DND-41 (cell line): ENCODE data around the gene TMEM270.

ENCODE experiments used
- ATAC-seq: fragments of 200-7000 bp; cut with Tn5 transposase; 3 replicates; pipeline ENCODE4 v1.9.1; 2021; ENCODE audit warnings: low read depth; ENCODE audit not compliant: insufficient read depth
- DNase-seq: peaks from one replicate; pipeline ENCODE4 v3.0.0-alpha.2; 2020
- H2AFZ ChIP-seq: 2 replicates; pipeline ENCODE4 v1.6.0; 2012; ENCODE audit warnings: low read depth, low read length
- H3K27ac ChIP-seq: 2 replicates; pipeline ENCODE4 v1.5.1; 2012; ENCODE audit warnings: low read length, inconsistent platforms
- H3K27me3 ChIP-seq: fragments of 200-600 bp; sonication (generic); 2 replicates; pipeline ENCODE4 v1.6.0; 2012; ENCODE audit warnings: low read length, mild to moderate bottlenecking, inconsistent platforms; ENCODE audit not compliant: insufficient read depth, poor library complexity
- H3K36me3 ChIP-seq: 2 replicates; pipeline ENCODE4 v1.5.1; 2012; ENCODE audit warnings: low read length, inconsistent platforms; ENCODE audit not compliant: insufficient read depth
- H3K4me1 ChIP-seq: 2 replicates; pipeline ENCODE4 v1.5.1; 2012; ENCODE audit warnings: mild to moderate bottlenecking, low read length; ENCODE audit not compliant: insufficient read depth
- H3K4me2 ChIP-seq: 2 replicates; pipeline ENCODE4 v1.6.0; 2012; ENCODE audit warnings: mild to moderate bottlenecking, moderate library complexity, low read length, inconsistent platforms; ENCODE audit not compliant: insufficient read depth
- H3K4me3 ChIP-seq, 2 experiments: fragments of 200-600 bp in 1 of 2; shearing (Covaris generic) in 1 of 2; 2 replicates each; pipeline ENCODE4 v1.5.1; 2012 to 2016; ENCODE audit warnings: inconsistent platforms in 2 of 2, low read length in 2 of 2, mild to moderate bottlenecking in 2 of 2, low read depth in 1 of 2, moderate library complexity in 1 of 2
- H3K79me2 ChIP-seq: 2 replicates; pipeline ENCODE4 v1.6.0; 2012; ENCODE audit warnings: low read length, inconsistent platforms; ENCODE audit not compliant: insufficient read depth
- H3K9ac ChIP-seq: 2 replicates; pipeline ENCODE4 v1.6.0; 2012; ENCODE audit warnings: low read depth, mild to moderate bottlenecking, inconsistent platforms, low read length, moderate library complexity
- H3K9me3 ChIP-seq: 2 replicates; pipeline ENCODE4 v1.5.1; 2012; ENCODE audit warnings: low read length, moderate library complexity, mild to moderate bottlenecking, inconsistent platforms; ENCODE audit not compliant: insufficient read depth, severe bottlenecking
- H4K20me1 ChIP-seq: 2 replicates; pipeline ENCODE4 v1.6.0; 2012; ENCODE audit warnings: low read length; ENCODE audit not compliant: insufficient read depth
- EZH2 ChIP-seq: IDR thresholded peaks from 3 replicates; pipeline ENCODE4 v1.6.1; 2012; ENCODE audit warnings: borderline replicate concordance, low read depth, mild to moderate bottlenecking, moderate library complexity, low read length, inconsistent platforms; ENCODE audit not compliant: severe bottlenecking
- TF ChIP-seq, protein P1 (sequence below): IDR thresholded peaks from 2 replicates; pipeline ENCODE4 v1.5.1; 2012; ENCODE audit warnings: borderline replicate concordance, low read length, moderate library complexity, mild to moderate bottlenecking; ENCODE audit not compliant: poor library complexity, severe bottlenecking; ENCODE audit errors: extremely low read depth

The TMEM270 gene

DNA sequence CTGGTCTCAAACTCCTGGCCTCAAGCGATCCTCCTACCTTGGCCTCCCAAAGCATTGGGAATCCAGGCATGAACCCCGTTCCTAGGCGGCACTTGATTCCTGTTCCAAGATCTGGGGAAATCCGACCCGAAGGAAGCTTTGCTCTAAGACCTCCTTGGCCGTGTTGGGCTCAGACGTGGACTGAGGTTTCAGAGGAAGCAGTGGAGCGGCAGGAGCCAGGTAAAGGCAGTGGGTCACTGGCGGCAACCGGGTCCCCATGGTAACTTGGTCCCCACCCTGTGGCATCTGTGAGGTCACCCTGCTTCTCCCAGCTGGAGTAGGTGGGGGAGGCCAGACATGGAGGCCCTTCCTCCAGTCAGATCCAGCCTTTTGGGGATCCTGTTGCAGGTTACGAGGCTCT, at the start of gene TMEM270:
TSS of gene TMEM270 (plus strand) at position 301 of the 400 bp plus-strand sequence. CDS start at position 337, 36 bp downstream.
- H4K20me1 ChIP-seq: no peaks in the 10 kb centered on the region
- no peaks in the 10 kb centered on the region for H3K79me2 ChIP-seq
- TF ChIP-seq EZH2: no peak
- TF ChIP-seq, protein P1, sequence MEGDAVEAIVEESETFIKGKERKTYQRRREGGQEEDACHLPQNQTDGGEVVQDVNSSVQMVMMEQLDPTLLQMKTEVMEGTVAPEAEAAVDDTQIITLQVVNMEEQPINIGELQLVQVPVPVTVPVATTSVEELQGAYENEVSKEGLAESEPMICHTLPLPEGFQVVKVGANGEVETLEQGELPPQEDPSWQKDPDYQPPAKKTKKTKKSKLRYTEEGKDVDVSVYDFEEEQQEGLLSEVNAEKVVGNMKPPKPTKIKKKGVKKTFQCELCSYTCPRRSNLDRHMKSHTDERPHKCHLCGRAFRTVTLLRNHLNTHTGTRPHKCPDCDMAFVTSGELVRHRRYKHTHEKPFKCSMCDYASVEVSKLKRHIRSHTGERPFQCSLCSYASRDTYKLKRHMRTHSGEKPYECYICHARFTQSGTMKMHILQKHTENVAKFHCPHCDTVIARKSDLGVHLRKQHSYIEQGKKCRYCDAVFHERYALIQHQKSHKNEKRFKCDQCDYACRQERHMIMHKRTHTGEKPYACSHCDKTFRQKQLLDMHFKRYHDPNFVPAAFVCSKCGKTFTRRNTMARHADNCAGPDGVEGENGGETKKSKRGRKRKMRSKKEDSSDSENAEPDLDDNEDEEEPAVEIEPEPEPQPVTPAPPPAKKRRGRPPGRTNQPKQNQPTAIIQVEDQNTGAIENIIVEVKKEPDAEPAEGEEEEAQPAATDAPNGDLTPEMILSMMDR: no peak
- peaks cover 2% of the 10 kb centered on the region for H3K4me1 ChIP-seq
- ATAC-seq (no peak), DNase-seq (no peak)
- H2AFZ ChIP-seq: no peak within 1 kb of the TSS
- no peaks in the 10 kb centered on the region for H3K36me3 ChIP-seq
- no peaks in the 10 kb centered on the region for H3K9me3 ChIP-seq
- no peak within 1 kb of the TSS for H3K4me2 ChIP-seq
- no peak within 1 kb of the TSS for H3K4me3 ChIP-seq
- H3K9ac ChIP-seq: no peak within 1 kb of the TSS
- peaks cover 1% of the 10 kb centered on the region for H3K27me3 ChIP-seq
- H3K27ac ChIP-seq: no peak within 1 kb of the TSS

GRCh38 chr7:73811760-73812168, 49.2 kb upstream of the TMEM270 start:
- Histone ChIP-seq H3K9ac (no peak overlapping the region), H3K27me3 (no peaks in the 10 kb centered on the region), H3K27ac (no peak overlapping the region), H3K36me3 (no peaks in the 10 kb centered on the region), H3K79me2 (no peaks in the 10 kb centered on the region), H3K4me2 (no peak overlapping the region), H3K4me1 (no peaks in the 10 kb centered on the region), H3K4me3 (no peak overlapping the region), H3K9me3 (peaks cover 3% of the 10 kb centered on the region), H2AFZ (no peak overlapping the region), H4K20me1 (no peaks in the 10 kb centered on the region)
- no peak for TF ChIP-seq EZH2
- TF ChIP-seq, protein P1: peak; percentile 74
- peak; percentile 74 for ATAC-seq
- DNase-seq: peak; percentile 41

DNA sequence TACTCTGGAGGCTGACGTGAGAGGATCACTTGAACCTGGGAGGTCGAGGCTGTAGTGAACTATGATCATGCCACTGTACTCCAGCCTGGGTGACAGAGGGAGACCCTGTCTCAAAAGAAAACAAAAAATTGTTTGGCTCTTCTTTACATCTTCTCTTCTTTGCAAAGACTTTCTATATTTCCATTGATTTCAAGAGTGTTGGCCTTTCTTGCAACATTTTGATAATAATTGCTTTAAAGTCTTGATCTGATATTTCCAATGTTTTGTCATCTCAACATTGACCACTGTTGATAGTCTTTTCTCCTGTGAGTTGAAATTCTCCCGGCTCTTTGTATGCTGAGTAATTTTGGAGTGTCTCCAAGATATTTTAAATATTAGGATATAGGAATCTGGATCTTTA, 48.0 kb upstream of the TMEM270 start:
- DNase-seq (no peak), ATAC-seq (no peak)
- H3K4me3 ChIP-seq: no peak overlapping the region
- no peak overlapping the region for H3K9ac ChIP-seq
- H3K4me2 ChIP-seq: no peak overlapping the region
- peaks cover 3% of the 10 kb centered on the region for H3K9me3 ChIP-seq
- no peak for TF ChIP-seq EZH2
- TF ChIP-seq, protein P1: no peak
- no peaks in the 10 kb centered on the region for H3K79me2 ChIP-seq
- H3K27ac ChIP-seq: no peak overlapping the region
- no peaks in the 10 kb centered on the region for H3K27me3 ChIP-seq
- H2AFZ ChIP-seq: no peak overlapping the region
- H4K20me1 ChIP-seq: no peaks in the 10 kb centered on the region
- H3K36me3 ChIP-seq: no peaks in the 10 kb centered on the region
- H3K4me1 ChIP-seq: no peaks in the 10 kb centered on the region

DNA sequence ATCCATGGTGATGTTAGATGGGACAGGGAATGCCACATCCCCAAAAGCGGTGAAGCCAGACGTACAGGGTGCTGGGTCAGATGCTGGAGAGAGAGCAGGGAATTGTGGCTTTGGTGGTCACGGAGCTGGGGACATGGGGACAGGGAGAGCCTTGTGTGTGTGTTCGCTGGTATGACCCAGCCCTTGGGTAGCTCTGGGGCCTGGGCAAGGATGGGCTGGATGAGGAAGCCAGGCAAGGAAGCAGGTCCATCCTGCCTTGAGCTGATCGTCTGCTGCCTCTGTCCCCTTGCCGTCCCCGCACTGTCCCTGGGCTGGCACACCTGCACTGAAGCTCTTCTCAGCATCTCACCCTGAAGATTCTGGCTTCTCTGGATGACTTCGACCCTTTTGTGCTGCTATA, 45.5 kb upstream of the TMEM270 start:
- ATAC-seq (no peak), DNase-seq (no peak)
- Histone ChIP-seq H3K36me3 (no peaks in the 10 kb centered on the region), H3K27me3 (no peaks in the 10 kb centered on the region), H3K4me3 (no peak overlapping the region), H3K4me1 (no peaks in the 10 kb centered on the region), H2AFZ (no peak overlapping the region), H3K9ac (no peak overlapping the region), H4K20me1 (no peaks in the 10 kb centered on the region), H3K79me2 (no peaks in the 10 kb centered on the region), H3K27ac (no peak overlapping the region), H3K9me3 (peaks cover 3% of the 10 kb centered on the region), H3K4me2 (no peak overlapping the region)
- no peak for TF ChIP-seq EZH2
- TF ChIP-seq, protein P1: no peak
